Hepatocyte (in vitro differentiated cells): ENCODE data around the gene RAMP3. TPM values are rescaled to one million over a fixed set of nuclear protein-coding genes. Genes with fewer than 3 reads are reported as not detected.

ENCODE experiments used
- DNase-seq: peaks from one replicate; pipeline ENCODE4 v3.0.0-alpha.2; 2016; ENCODE audit warnings: low spot score
- H2AFZ ChIP-seq: fragments of 200-600 bp; sonication (generic); 2 replicates; pipeline ENCODE4 v1.6.0; 2016; ENCODE audit warnings: antibody characterized with exemption, mild to moderate bottlenecking
- H3K27ac ChIP-seq: fragments of 200-600 bp; sonication (generic); 2 replicates; pipeline ENCODE4 v1.5.1; 2016; ENCODE audit warnings: mild to moderate bottlenecking
- H3K27me3 ChIP-seq: fragments of 200-600 bp; sonication (generic); 2 replicates; pipeline ENCODE4 v1.6.1; 2016
- H3K36me3 ChIP-seq: fragments of 200-600 bp; sonication (generic); replicated peaks from 2 replicates; pipeline ENCODE4 v1.5.1; 2016; ENCODE audit warnings: low read depth; ENCODE audit not compliant: insufficient read depth
- H3K4me1 ChIP-seq: fragments of 200-600 bp; sonication (generic); 2 replicates; pipeline ENCODE4 v1.5.1; 2016; ENCODE audit warnings: mild to moderate bottlenecking, moderate library complexity; ENCODE audit not compliant: insufficient read depth
- H3K4me2 ChIP-seq: fragments of 200-600 bp; sonication (generic); 2 replicates; pipeline ENCODE4 v1.6.0; 2016
- H3K4me3 ChIP-seq: fragments of 200-600 bp; sonication (generic); 2 replicates; pipeline ENCODE4 v1.5.1; 2016; ENCODE audit warnings: mild to moderate bottlenecking
- H3K79me2 ChIP-seq: fragments of 200-600 bp; sonication (generic); 2 replicates; pipeline ENCODE4 v1.6.0; 2017; ENCODE audit warnings: mild to moderate bottlenecking
- H3K9me2 ChIP-seq: fragments of 200-600 bp; sonication (generic); replicated peaks from 2 replicates; pipeline ENCODE4 v1.6.0; 2017; ENCODE audit warnings: mild to moderate bottlenecking; ENCODE audit not compliant: insufficient read depth
- H3K9me3 ChIP-seq: fragments of 200-600 bp; sonication (generic); 2 replicates; pipeline ENCODE4 v1.5.1; 2016; ENCODE audit warnings: low read depth, mild to moderate bottlenecking
- H4K20me1 ChIP-seq: fragments of 200-600 bp; sonication (generic); 2 replicates; pipeline ENCODE4 v1.6.0; 2016; ENCODE audit warnings: mild to moderate bottlenecking; ENCODE audit not compliant: insufficient read depth, poor library complexity, severe bottlenecking
- EZH2 ChIP-seq: fragments of 200-600 bp; sonication (generic); IDR thresholded peaks from 2 replicates; pipeline ENCODE4 v1.6.1; 2016; ENCODE audit warnings: antibody characterized with exemption, mild to moderate bottlenecking, borderline replicate concordance
- EZH2phosphoT487 ChIP-seq: fragments of 200-600 bp; sonication (generic); IDR thresholded peaks from one replicate; pipeline ENCODE4 v1.6.1; 2018; ENCODE audit warnings: antibody characterized with exemption, mild to moderate bottlenecking, low read depth, moderate library complexity; ENCODE audit not compliant: unreplicated experiment, severe bottlenecking
- WGBS: methylation state at CpG from one replicate; pipeline ENCODE4 v1.1.6; 2016; ENCODE audit warnings: low lambda C conversion rate; ENCODE audit errors: missing lambda C conversion rate; 5-methylcytosine and 5-hydroxymethylcytosine counted together
- polyA plus RNA-seq: library from polyadenylated mRNA; unstranded; fragments of >200 nt; fragmentation: Nextera tagmentation; extraction: Ambion mirVana; gene quantifications from 2 replicates; pipeline ENCODE4 v1.2.1, GENCODE V29; 2016
- total RNA-seq: library from RNA; depleted of rRNA; stranded (reverse); fragments of >200 nt; gene quantifications from 2 replicates; pipeline ENCODE4 v1.2.3, GENCODE V29; 2014
- TF ChIP-seq, protein P1 (sequence below): fragments of 200-600 bp; sonication (generic); IDR thresholded peaks from 2 replicates; pipeline ENCODE4 v1.5.1; 2016; ENCODE audit warnings: antibody characterized with exemption, mild to moderate bottlenecking; ENCODE audit not compliant: poor library complexity

The RAMP3 gene
- total and polyA plus RNA-seq, 2 experiments from 2014 or later = not detected

DNA sequence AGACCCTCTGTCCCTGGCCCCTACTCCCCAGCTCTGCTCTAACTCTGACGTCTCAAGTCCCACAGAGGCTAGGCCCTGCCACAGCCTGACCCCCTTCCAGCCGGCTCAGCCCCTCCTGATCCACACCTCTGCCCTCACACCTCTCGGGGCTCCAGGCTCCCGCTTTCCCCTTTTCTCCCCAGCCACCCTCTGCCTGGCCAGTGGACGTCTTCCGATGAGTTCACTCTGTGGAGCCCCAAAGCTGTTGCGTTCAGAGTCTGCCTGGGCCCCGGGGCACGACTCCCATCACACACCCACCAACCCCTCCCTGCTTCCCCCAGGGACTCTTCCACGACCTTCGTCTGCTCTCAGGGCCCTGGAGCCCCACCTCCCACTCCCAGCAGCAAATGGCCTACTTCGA, 27.7 kb upstream of the RAMP3 start:
- Histone ChIP-seq H3K36me3 (no peaks in the 10 kb centered on the region), H3K4me1 (no peaks in the 10 kb centered on the region), H3K9me2 (no peaks in the 10 kb centered on the region), H3K9me3 (no peaks in the 10 kb centered on the region), H2AFZ (no peak overlapping the region), H4K20me1 (no peaks in the 10 kb centered on the region), H3K4me3 (no peak overlapping the region), H3K27ac (no peak overlapping the region), H3K79me2 (no peaks in the 10 kb centered on the region), H3K27me3 (no peaks in the 10 kb centered on the region), H3K4me2 (no peak overlapping the region)
- no peak for DNase-seq
- TF ChIP-seq EZH2 (no peak), EZH2phosphoT487 (no peak)
- TF ChIP-seq, protein P1, sequence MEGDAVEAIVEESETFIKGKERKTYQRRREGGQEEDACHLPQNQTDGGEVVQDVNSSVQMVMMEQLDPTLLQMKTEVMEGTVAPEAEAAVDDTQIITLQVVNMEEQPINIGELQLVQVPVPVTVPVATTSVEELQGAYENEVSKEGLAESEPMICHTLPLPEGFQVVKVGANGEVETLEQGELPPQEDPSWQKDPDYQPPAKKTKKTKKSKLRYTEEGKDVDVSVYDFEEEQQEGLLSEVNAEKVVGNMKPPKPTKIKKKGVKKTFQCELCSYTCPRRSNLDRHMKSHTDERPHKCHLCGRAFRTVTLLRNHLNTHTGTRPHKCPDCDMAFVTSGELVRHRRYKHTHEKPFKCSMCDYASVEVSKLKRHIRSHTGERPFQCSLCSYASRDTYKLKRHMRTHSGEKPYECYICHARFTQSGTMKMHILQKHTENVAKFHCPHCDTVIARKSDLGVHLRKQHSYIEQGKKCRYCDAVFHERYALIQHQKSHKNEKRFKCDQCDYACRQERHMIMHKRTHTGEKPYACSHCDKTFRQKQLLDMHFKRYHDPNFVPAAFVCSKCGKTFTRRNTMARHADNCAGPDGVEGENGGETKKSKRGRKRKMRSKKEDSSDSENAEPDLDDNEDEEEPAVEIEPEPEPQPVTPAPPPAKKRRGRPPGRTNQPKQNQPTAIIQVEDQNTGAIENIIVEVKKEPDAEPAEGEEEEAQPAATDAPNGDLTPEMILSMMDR = no peak
- 81% methylated on average over 12 of the region's 12 CpGs for WGBS

DNA sequence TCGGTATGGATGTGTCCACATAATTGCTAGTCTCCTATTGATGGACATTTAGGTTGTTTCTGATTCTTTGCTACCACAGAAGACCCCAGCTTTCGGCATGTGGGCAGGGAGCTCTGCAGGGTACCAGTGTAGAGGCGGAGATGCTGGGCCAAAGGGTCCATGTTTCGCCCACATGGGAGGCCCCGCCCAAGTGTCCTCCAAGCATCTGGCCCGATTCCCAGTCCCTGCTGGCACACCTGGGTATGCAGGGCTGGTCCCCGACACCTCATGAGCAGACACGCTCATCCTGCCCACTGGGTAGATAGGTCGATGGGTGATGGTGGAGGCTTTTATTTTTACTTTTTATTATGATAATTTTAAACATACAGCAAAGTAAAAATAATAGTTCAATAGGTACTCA, 26.7 kb upstream of the RAMP3 start:
- 91% methylated on average over 9 of the region's 9 CpGs for WGBS
- H3K36me3 ChIP-seq = no peaks in the 10 kb centered on the region

DNA sequence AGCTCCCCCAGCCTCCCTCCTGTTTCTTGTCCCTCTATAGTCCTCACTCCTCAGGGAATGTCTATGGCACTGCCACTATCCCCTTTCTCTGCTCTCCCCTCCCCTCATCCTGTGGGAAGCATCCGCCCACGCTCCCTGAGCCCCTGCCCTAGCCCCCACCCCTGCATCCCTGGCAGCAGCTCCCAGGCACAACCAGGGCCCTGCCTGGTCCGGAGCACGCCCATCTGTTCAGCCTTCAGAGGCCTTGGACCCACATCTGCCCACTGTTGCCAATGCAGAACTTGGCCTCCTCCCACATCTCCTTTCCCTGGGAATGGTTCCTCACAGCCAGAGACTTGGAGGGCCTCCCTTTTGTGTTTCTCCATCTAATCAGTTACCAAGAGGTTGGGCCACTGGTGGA, 25.7 kb upstream of the RAMP3 start:
- DNase-seq = no peak
- Histone ChIP-seq H3K27me3 (no peaks in the 10 kb centered on the region), H3K4me3 (no peak overlapping the region), H3K9me2 (no peaks in the 10 kb centered on the region), H2AFZ (no peak overlapping the region), H3K27ac (no peak overlapping the region), H3K36me3 (no peaks in the 10 kb centered on the region), H4K20me1 (no peaks in the 10 kb centered on the region), H3K79me2 (no peaks in the 10 kb centered on the region), H3K4me2 (no peak overlapping the region), H3K9me3 (no peaks in the 10 kb centered on the region), H3K4me1 (no peaks in the 10 kb centered on the region)
- 88% methylated on average over 4 of the region's 4 CpGs for WGBS
- TF ChIP-seq EZH2 (no peak), EZH2phosphoT487 (no peak)
- TF ChIP-seq, protein P1 = no peak

More for the DNA sequence above, 26.7 kb upstream of the RAMP3 start:
- DNase-seq = no peak
- no peaks in the 10 kb centered on the region for H4K20me1 ChIP-seq
- no peaks in the 10 kb centered on the region for H3K79me2 ChIP-seq
- H3K9me2 ChIP-seq = no peaks in the 10 kb centered on the region
- no peaks in the 10 kb centered on the region for H3K27me3 ChIP-seq
- no peak overlapping the region for H3K27ac ChIP-seq
- no peak overlapping the region for H2AFZ ChIP-seq
- H3K4me3 ChIP-seq = no peak overlapping the region
- no peak overlapping the region for H3K4me2 ChIP-seq
- TF ChIP-seq, protein P1 = no peak
- TF ChIP-seq EZH2 (no peak), EZH2phosphoT487 (no peak)
- H3K4me1 ChIP-seq = no peaks in the 10 kb centered on the region
- no peaks in the 10 kb centered on the region for H3K9me3 ChIP-seq
